GM23338 (cell line): ENCODE results near the gene NCAPD3.

Source experiments
- CREB1 ChIP-seq: fragments of 250-450 bp; sonication (Bioruptor Pico); IDR thresholded peaks from 2 replicates; pipeline ENCODE4 v1.5.0; 2020; ENCODE audit warnings: low read depth, mild to moderate bottlenecking, moderate library complexity
- EZH2 ChIP-seq: fragments of 200-600 bp; sonication (generic); IDR thresholded peaks from one replicate; pipeline ENCODE4 v1.8.0; 2017; ENCODE audit warnings: antibody characterized with exemption, mild to moderate bottlenecking, low read depth; ENCODE audit not compliant: unreplicated experiment
- EZH2phosphoT487 ChIP-seq: fragments of 200-600 bp; sonication (generic); IDR thresholded peaks from one replicate; pipeline ENCODE4 v1.8.1; 2018; ENCODE audit warnings: antibody characterized with exemption; ENCODE audit not compliant: unreplicated experiment
- JUNB ChIP-seq: IDR thresholded peaks from one replicate; pipeline ENCODE4 v1.6.1; 2016; ENCODE audit warnings: antibody characterized with exemption; ENCODE audit not compliant: unreplicated experiment
- NANOG ChIP-seq: IDR thresholded peaks from 2 replicates; pipeline ENCODE4 v1.6.1; 2016; ENCODE audit warnings: antibody characterized with exemption, borderline replicate concordance
- POLR2AphosphoS5 ChIP-seq: IDR thresholded peaks from 2 replicates; pipeline ENCODE4 v1.6.1; 2016; ENCODE audit warnings: antibody characterized with exemption, low read depth
- REST ChIP-seq: IDR thresholded peaks from one replicate; pipeline ENCODE4 v1.6.1; 2018; ENCODE audit warnings: antibody characterized with exemption; ENCODE audit not compliant: unreplicated experiment
- STAT1 ChIP-seq: IDR thresholded peaks from one replicate; pipeline ENCODE4 v1.6.1; 2016; ENCODE audit warnings: antibody characterized with exemption; ENCODE audit not compliant: unreplicated experiment
- ZNF114 ChIP-seq: fragments of 250-450 bp; sonication (Bioruptor Pico); IDR thresholded peaks from 2 replicates; pipeline ENCODE4 v1.5.0; 2020; ENCODE audit warnings: mild to moderate bottlenecking, moderate library complexity
- TF ChIP-seq, protein P1 (sequence below), 2 experiments: fragments of 200-600 bp in 1 of 2; sonication (generic) in 1 of 2; conservative IDR thresholded peaks; 2 replicates each; pipeline versions ENCODE4 v1.5.1 to v1.6.1; 2016 to 2017; ENCODE audit warnings: antibody characterized with exemption in 2 of 2, low read depth in 2 of 2, mild to moderate bottlenecking in 2 of 2, moderate library complexity in 1 of 2
- TF ChIP-seq, protein P2 (sequence below): fragments of 250-450 bp; sonication (Bioruptor Pico); IDR thresholded peaks from 2 replicates; pipeline ENCODE4 v1.5.0; 2020; ENCODE audit warnings: mild to moderate bottlenecking, moderate library complexity

GRCh38 chr11:134231958-134232659 lies 8.3 kb upstream of the NCAPD3 start:
- no peak for TF ChIP-seq REST
- TF ChIP-seq, protein P1, sequence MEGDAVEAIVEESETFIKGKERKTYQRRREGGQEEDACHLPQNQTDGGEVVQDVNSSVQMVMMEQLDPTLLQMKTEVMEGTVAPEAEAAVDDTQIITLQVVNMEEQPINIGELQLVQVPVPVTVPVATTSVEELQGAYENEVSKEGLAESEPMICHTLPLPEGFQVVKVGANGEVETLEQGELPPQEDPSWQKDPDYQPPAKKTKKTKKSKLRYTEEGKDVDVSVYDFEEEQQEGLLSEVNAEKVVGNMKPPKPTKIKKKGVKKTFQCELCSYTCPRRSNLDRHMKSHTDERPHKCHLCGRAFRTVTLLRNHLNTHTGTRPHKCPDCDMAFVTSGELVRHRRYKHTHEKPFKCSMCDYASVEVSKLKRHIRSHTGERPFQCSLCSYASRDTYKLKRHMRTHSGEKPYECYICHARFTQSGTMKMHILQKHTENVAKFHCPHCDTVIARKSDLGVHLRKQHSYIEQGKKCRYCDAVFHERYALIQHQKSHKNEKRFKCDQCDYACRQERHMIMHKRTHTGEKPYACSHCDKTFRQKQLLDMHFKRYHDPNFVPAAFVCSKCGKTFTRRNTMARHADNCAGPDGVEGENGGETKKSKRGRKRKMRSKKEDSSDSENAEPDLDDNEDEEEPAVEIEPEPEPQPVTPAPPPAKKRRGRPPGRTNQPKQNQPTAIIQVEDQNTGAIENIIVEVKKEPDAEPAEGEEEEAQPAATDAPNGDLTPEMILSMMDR (conservative IDR thresholded peaks at IDR 0.05; ENCODE audit: low read depth in 2 of 2) = no peak
- TF ChIP-seq EZH2phosphoT487 = no peak
- no peak for TF ChIP-seq POLR2AphosphoS5
- no peak for TF ChIP-seq EZH2
- TF ChIP-seq NANOG = no peak
- TF ChIP-seq CREB1 (CRISPR knock-in tag) = no peak
- no peak for TF ChIP-seq JUNB
- TF ChIP-seq, protein P2, sequence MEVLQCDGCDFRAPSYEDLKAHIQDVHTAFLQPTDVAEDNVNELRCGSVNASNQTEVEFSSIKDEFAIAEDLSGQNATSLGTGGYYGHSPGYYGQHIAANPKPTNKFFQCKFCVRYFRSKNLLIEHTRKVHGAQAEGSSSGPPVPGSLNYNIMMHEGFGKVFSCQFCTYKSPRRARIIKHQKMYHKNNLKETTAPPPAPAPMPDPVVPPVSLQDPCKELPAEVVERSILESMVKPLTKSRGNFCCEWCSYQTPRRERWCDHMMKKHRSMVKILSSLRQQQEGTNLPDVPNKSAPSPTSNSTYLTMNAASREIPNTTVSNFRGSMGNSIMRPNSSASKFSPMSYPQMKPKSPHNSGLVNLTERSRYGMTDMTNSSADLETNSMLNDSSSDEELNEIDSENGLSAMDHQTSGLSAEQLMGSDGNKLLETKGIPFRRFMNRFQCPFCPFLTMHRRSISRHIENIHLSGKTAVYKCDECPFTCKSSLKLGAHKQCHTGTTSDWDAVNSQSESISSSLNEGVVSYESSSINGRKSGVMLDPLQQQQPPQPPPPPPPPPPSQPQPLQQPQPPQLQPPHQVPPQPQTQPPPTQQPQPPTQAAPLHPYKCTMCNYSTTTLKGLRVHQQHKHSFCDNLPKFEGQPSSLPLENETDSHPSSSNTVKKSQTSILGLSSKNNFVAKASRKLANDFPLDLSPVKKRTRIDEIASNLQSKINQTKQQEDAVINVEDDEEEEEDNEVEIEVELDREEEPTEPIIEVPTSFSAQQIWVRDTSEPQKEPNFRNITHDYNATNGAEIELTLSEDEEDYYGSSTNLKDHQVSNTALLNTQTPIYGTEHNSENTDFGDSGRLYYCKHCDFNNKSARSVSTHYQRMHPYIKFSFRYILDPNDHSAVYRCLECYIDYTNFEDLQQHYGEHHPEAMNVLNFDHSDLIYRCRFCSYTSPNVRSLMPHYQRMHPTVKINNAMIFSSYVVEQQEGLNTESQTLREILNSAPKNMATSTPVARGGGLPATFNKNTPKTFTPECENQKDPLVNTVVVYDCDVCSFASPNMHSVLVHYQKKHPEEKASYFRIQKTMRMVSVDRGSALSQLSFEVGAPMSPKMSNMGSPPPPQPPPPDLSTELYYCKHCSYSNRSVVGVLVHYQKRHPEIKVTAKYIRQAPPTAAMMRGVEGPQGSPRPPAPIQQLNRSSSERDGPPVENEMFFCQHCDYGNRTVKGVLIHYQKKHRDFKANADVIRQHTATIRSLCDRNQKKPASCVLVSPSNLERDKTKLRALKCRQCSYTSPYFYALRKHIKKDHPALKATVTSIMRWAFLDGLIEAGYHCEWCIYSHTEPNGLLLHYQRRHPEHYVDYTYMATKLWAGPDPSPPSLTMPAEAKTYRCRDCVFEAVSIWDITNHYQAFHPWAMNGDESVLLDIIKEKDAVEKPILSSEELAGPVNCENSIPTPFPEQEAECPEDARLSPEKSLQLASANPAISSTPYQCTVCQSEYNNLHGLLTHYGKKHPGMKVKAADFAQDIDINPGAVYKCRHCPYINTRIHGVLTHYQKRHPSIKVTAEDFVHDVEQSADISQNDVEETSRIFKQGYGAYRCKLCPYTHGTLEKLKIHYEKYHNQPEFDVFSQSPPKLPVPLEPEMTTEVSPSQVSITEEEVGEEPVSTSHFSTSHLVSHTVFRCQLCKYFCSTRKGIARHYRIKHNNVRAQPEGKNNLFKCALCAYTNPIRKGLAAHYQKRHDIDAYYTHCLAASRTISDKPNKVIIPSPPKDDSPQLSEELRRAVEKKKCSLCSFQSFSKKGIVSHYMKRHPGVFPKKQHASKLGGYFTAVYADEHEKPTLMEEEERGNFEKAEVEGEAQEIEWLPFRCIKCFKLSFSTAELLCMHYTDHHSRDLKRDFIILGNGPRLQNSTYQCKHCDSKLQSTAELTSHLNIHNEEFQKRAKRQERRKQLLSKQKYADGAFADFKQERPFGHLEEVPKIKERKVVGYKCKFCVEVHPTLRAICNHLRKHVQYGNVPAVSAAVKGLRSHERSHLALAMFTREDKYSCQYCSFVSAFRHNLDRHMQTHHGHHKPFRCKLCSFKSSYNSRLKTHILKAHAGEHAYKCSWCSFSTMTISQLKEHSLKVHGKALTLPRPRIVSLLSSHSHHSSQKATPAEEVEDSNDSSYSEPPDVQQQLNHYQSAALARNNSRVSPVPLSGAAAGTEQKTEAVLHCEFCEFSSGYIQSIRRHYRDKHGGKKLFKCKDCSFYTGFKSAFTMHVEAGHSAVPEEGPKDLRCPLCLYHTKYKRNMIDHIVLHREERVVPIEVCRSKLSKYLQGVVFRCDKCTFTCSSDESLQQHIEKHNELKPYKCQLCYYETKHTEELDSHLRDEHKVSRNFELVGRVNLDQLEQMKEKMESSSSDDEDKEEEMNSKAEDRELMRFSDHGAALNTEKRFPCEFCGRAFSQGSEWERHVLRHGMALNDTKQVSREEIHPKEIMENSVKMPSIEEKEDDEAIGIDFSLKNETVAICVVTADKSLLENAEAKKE (CRISPR knock-in tag) = no peak
- TF ChIP-seq STAT1 = no peak
- TF ChIP-seq ZNF114 = no peak
